Right renal cortex interstitium (tissue), 3 donors: Measurements from ENCODE around the gene RSU1. TPM values are rescaled to one million over a fixed set of nuclear protein-coding genes. Genes with fewer than 3 reads are reported as not detected.

Source experiments
- DNase-seq, 3 donors: peaks; one replicate each; pipeline ENCODE4 v3.0.0-alpha.2; 2013; ENCODE audit warnings: low read depth in 3 of 3, low spot score in 2 of 3
- polyA plus RNA-seq, 3 donors: library from polyadenylated mRNA; unstranded; fragments of 120-200 nt; gene quantifications; one replicate each; pipeline ENCODE4 v1.2.1, GENCODE V29; 2013; ENCODE audit not compliant: insufficient read length in 3 of 3

RSU1 gene
- polyA plus RNA-seq, 3 donors: 73.3 to 82.1 (median 78.7) TPM

DNA sequence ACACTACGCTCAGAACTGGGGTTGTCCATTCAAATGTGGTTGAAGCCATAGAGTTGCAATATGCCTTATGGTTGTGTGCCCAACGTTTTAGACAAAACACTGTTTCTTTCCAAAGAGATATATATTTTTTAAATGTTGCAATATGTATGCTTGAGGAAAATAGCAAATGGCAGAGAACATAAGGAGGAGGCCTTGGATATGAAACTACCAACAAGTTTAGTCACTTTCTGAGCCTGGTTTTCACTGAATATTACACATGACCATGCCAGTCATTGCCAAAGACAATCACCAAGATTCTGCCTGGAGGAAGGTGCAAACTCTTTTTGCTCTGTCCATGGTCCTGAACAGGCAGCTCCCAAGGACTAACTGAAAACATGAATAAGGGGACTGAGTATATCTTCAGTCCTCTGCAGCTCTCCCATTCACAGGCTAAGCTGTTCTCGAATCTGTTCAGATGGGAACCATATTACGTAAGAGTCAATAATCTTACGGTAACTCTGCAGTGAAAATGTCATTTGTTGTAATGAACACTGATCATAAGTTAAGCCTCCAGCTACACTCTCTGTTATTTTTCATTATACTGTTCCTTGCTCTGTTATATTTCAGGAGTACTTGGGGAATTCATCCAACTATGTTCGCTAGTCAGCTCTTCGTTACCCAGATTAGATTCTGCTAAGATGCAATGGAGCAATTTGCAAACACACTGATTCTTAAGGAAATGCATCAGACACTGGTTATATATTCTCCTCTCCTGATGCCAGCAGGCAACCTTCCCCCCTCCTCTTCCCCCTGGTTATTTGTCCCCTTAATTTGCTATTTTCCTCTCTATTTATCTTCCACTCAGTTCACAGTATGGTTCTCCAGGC lies 204.9 kb downstream of the RSU1 start:
- peak; percentile 23 to 47 (median 32) for DNase-seq

DNA sequence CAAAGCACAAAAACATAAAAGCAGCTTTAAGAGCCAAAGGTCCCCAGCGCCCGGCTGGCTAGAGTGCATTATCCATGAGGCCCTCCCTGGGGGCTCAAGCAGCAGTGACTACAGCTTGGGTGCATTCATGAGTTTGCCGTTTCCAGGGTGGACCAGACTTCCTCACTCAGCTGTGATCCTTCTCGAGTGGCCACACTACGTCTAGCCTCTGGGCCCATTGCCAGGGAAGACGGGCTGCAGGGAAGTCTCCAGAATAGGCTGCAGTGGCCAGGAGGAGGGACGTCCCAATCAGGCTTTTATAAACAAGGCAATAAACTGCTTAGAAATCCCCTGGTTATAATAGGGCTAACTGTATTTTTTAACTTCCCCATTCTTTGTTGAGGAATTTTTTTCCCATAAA lies 206.2 kb downstream of the RSU1 start:
- no peak for DNase-seq

DNA sequence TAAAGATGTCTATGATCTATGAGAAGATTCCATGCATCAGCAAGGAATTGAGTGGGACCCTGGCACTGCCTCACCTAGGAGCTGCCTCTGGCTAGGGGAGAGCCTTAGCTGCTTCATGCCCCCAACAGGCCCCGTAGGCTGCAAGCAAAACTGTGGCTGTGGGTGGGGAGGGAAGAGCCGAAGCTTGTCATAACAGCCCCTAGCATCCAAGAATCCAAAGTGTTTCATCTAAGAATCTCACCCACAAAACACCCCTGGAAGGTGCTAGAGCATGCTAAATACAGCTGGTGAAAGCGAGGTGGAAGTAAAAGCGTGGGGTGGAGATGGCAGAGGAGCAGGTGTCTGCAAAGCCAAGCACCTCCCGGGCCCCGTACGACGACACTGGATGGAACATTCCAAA lies 208.0 kb downstream of the RSU1 start:
- DNase-seq: no peak

DNA sequence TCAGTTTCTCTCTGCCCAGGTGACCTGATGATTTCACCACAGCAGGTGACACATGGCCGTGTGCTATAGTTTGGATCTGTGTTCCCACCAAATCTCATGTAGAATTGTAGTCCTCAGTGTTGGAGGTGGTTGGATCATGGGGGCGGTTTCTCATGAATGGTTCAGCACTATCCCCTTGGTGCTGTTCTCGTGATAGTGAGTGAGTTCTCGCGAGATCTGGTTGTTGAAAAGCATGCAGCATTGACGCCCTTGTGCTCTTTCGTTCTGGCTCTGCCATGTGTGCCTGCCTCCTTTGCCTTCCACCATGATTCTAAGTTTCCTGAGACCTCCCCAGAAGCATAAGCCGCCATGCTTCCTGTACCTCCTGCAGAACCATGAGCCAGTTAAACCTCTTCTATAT lies 210.3 kb downstream of the RSU1 start:
- DNase-seq: no peak

DNA sequence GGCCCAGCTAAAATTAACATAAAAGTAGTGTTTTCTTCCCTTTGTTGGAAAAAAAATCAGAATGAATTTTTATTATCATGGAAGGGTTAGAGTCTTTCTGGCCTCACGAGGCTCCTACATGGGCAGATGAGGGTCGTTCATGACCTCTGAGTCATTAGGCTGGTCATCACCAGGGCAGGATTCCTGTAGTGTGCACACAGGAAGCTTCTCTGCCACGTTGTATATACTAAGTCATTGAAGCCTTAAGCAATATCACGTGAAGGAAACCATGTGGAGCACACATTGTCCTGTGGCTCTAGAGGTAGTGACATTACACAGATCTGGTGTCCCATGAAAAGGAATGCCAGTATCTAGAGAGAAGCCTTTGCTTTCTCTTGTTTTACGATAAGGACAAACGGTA lies 210.8 kb downstream of the RSU1 start:
- DNase-seq: no peak

DNA sequence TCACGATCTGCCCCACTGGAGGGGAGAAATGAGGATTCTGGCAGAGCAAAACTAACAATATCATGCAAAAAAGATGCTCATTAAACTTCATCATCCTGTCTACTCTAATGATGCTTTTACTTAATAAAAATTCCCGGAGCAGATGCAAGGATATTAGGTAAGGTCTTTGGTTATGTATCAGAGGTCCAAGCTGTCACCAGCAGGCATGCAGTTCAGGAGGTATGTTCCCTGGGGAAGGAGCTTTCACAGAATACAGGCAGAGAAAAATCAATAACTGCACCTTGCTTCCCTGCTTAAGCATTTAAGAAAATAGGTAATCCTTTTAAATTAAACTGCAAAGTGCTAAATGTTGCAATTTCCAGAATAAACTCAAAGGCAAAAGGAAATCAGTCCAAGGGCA lies 213.9 kb downstream of the RSU1 start:
- DNase-seq: no peak

DNA sequence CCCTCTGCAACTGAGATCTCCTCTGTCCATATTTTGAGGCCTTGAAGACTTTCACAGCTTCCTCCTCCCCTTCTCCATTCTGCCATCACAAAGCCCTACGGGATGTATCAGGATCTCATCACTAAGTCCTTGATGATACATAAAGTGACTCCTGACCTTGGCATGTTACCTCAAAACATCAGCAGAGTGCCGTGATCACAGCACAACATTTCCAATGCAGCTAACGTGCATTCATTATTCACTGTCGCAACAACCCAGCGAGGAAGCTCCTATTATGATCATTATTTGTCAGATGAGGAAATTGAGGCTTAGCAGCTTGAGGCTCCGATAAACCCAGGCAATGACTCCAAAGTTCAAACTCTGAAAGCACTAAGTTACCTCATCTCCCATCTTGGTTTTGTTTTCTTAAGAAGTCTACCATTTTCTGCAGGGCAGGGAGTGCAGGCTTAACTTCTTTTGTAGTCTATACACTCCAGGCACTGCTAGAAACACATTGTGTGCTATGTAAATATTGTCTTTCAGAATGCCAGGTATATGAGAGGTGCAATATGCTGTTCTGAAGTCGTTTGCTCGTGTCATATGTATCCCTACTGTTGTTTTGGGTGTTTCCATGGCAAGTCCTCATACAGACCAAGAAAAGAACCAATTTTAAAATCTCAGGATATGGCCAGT lies 215.0 kb downstream of the RSU1 start:
- no peak for DNase-seq

DNA sequence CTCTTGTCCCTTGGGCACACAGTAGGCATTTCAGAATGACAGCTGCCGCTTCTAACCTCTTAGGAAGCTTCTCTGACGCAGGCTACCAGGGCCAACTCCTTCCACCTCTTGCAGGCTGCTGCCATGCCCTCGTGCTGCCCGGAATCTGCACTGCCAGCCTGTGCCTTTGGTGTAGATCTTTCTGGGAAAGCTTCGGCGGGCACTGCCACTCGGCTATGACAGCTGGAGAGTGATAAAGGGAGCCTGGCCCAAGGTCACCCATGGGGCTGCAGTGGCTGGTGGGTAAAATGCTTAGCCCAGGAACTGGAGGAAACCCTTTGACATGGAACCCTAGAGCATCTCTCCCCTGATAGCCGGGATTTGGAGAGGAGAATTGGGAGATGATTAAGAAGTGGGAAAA lies 217.6 kb downstream of the RSU1 start:
- no peak for DNase-seq

DNA sequence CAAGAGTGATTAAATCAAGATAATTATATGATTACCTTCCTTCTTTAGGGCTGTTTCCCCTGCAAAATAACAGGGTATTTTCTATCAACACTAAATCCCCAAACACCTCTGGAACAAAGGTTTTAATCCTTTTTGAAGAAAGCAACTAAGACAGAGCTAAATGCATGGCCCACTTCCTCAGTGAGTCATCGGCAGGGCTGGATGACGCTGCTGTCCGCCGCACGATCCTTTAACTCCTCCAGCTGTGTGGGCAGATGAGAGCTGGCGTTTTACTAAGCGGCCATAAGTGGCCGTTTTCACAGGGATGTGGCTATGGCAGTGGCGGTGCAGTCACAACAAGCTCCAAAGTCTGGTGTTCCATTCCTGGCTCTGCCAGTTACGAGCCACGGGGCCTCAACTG lies 219.6 kb downstream of the RSU1 start:
- DNase-seq: no peak

DNA sequence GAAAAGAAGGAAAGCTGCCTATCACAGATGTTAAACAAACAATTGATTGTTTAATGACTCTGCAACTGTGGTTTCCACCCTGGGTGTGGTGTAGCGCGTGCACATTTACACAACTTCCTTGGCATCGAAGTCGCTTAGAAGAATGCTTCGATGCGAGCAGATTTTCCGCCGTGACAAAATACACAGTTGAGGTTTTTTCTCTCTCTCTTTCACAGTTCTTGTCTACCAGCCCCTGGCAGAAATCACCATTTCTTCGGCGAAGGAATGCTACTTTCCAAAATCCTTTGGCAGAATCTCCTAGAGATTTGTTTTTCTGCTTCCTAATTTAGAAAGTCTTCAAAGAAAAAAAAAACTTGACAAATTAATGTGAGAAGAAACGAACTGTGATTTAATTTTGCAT lies 224.8 kb downstream of the RSU1 start:
- DNase-seq: no peak

DNA sequence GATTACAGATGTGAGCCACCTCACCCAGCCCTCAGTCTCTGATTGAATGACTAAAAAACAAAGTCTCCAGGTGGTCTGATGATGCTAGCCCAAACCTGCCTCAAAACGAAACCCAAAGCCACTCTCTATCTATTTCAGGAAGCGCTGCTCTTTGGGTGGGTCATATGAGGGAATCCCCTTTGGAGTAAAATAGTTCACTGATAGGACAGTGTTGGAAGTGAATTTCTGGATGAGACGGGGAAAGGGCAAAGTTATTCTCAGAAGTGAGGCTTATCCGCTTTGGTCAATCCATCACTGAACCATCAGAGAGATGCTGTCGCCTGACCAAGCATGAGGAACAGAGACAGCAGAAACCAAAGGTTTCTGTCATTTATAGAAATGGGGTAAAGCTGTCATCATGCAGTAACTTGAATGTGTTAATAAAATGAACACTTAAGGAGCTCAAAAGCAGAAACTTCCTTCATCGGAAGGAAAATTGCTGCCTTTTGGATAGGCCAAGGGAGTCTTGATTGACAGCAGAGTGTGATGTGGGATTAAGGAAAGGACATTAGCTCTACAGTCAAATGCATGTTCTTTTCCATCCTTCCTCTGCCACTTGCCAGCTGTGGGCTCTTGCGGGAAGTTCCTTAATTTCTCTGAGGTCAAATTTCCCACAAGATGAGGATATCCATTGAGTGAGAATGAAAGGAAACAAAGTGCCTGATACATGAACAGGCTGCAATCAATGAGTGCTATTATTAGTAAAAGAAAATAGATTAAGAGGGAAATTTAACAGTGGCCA lies 230.7 kb downstream of the RSU1 start:
- DNase-seq: no peak

DNA sequence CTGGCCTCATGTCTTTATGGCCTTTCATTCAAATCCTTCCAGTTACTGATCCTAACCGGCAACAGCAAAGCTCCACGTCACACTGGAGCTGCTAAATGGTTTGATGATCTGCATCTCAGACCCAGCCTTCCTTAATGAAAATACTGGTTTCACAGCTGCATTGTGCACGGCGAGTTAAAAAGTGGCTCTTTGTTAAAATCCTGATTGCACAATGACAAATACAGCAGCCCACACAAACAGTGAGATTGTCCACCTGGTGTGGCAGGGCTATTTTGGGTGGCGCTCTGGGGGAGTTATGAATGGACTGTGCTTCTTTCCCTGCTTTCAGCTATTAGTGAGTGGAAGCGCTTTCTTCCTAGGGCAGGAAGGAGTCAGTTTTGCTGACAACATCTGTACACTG lies 232.1 kb downstream of the RSU1 start:
- peak in 1 of 3 donors; percentile 4 for DNase-seq

DNA sequence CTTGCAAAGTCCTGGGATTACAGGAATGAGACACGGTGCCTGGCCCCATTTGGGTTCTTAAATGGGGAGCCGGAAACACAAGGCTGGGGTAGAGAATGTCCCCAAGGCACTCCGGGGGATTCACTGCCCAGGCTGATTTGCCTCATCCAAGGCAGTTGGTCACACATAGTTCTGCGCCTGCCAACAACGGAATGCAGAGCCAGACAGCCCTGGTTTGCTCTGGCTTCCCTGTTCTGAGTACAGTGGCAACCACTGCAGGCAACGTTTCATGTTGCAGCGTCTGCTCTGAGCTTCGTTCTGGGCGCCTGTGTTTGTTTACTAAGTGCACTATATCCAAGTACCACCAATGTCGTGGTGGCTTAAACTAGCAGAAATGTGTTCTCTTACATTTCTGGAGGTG lies 233.8 kb downstream of the RSU1 start:
- no peak for DNase-seq

DNA sequence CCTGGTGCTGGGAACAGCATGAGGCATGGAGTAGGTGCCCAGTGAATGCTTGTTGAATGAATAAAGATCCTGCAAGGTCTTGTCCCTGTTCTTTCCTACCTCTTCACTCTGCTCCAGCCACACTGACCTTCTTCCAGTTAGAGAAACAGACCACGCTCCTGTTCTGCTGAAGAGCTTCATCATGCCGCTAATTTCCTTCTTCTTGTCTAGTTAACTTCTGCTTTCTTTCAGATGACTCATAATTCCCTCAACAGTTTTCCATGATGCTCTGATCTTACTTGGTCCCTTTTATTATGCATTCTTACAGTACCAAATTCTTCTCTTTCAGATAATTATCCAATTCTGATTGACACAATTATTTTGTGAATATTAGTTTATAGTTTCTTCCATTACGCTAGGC lies 236.0 kb downstream of the RSU1 start:
- no peak for DNase-seq

DNA sequence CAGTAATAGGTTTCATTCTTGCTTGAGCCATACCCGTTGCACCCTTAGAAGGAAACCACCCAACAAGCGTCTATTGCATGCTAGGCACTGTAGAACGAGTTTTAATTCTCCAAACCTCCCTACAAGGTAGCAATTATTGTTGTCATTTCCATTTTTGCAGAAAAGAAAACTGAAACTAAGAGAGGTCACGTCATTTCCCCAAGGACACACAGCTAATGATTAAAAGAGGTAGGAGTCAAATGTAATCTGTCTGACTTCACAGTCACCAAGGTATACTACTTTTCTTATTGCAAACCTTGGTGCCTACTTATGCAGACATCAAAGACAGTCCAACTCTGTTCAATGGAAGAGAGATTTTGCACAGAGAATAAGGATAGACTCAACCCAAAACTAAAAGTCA lies 246.5 kb downstream of the RSU1 start:
- no peak for DNase-seq

DNA sequence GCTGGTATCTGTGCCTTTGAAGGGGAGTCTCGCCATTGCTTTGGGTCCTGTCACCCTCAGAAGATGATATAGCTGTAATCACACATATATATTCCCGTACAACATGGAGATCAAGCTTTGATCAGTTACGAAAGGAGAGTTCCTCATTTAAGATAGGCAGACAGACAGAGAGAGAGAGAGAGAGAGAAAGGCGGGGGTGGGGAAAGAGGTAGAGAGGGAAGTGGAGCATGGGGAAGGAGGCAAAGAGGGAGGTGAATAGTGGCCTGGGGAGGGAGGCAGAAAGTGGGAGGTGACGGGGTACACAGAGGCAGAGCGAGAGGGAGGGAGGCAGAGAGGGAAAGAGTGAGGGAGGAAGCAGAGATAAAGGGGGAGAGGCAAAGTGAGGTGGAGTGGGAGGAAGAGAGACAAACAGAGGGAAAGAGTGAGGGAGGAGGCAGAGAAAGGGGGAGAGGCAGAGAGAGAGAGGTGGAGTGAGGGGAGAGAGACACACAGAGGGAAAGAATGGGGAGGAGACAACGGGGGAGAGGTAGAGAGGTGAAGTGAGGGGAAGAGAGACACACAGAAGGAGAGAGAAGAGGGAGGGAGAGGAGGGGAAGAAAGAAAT lies 250.9 kb downstream of the RSU1 start:
- no peak for DNase-seq

DNA sequence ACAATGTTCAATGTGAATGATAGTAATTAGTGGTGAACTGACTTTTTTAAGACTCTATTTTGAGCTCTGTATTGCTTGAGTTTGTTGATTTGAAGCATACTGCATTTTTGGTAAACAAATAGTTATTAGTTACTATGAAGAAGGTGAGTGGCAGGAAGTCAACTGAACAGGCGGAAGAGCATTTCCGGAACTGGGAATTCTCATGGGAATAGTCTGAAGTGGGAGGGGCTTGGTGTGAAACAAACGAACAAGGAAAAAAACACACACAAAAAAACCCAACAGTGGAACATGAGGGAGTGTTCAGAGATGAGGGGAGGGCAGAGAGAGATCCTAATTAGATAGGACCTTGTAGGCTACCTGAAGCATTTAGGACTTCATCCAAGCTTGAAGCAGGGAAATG lies 251.6 kb downstream of the RSU1 start:
- no peak for DNase-seq

DNA sequence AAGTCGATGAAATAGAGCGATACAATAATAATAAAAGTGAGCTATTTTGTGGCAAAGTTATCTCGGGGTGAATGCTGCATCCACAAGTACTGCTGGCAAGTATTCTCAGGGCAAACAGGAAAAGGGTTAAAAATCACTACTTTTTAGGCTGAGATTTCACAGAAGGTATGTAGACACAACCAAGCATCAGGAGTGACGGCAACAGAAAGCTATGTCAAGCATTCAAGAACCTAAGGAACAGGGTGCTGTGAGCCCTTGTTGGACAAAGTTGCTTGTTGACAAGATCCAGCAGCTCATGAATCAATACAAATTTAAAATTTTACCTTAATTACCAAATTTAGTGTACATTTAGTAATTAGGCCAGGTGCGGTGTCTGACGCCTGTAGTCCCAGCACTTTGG lies 254.3 kb downstream of the RSU1 start:
- DNase-seq: no peak

DNA sequence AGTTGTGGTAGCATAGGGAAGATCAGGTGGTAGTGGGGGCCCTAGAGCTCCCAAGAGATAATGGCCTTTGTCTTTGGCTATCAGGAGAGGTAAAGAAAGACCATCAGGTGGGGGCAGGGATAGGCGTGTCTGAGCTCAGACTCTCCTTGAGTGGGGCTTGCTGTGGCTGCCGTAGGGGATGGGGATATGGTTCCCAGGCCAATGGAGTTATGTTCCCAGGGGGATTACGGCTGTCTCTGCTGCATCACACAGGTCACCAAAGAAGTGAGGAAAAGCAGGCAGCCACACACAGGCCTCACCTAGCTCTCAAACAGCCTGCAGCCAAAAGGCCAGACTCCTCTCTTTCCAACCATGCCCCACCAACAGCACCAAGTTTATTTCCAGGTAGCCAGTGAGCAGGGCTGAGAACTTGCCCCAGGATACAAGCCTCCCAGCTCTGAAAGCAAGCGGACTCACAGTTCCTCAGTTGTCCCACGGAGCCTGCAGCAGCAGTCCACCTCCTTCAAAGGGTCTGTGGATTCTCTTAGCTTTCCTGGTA lies 257.9 kb downstream of the RSU1 start:
- no peak for DNase-seq

DNA sequence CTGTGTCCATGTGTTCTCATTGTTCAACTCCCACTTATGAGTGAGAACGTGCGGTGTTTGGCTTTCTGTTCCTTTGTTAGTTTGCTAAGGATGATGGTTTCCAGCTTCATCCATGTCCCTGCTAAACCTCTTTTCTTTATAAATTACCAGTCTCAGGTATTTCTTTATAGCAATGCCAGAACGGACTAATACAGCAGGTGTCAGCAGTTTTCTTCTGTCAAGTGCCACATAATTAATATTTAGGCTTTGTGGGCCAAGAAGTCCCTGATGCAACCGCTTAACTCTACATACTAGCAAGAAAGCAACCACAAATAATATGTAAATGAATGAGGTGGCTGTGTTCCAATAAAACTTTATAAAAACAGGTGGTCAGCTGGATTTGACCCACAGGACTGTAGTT lies 269.3 kb downstream of the RSU1 start:
- no peak for DNase-seq
